NCI-H510A (cell line): ENCODE data around the gene MMP24OS.
A peak's percentile ranks its signal among the peaks of the same experiment; 100 is the strongest.

Experiments used
- DNase-seq: peaks from one replicate; lab custom pipeline; 2025; lab: John Stamatoyannopoulos, UW

The MMP24OS gene

GRCh38 chr20:35306931-35307517 lies 29.1 kb upstream of the MMP24OS start:
- DNase-seq: peak; percentile 63

- no peak for DNase-seq
These were observed 28.0 kb upstream of the MMP24OS start for GRCh38 chr20:35305682-35306556.

- DNase-seq: no peak
These were observed 27.0 kb upstream of the MMP24OS start for GRCh38 chr20:35304956-35305355.

- DNase-seq: peak; percentile 80
These were observed 26.0 kb upstream of the MMP24OS start for GRCh38 chr20:35303735-35304491.

GRCh38 chr20:35303382-35303734 lies 25.4 kb upstream of the MMP24OS start:
- no peak for DNase-seq

GRCh38 chr20:35302421-35303335 lies 24.8 kb upstream of the MMP24OS start:
- no peak for DNase-seq

GRCh38 chr20:35301426-35301825 lies 23.5 kb upstream of the MMP24OS start:
- no peak for DNase-seq

GRCh38 chr20:35300469-35301262 lies 22.7 kb upstream of the MMP24OS start:
- no peak for DNase-seq

- DNase-seq: no peak
These were observed 21.9 kb upstream of the MMP24OS start for GRCh38 chr20:35299780-35300179.

- no peak for DNase-seq
These were observed 20.3 kb upstream of the MMP24OS start for GRCh38 chr20:35298264-35298663.

- no peak for DNase-seq
These were observed 19.8 kb upstream of the MMP24OS start for GRCh38 chr20:35297740-35298139.

- no peak for DNase-seq
These were observed 19.2 kb upstream of the MMP24OS start for GRCh38 chr20:35297155-35297554.

- DNase-seq: no peak
These were observed 18.2 kb upstream of the MMP24OS start for GRCh38 chr20:35296101-35296554.

- no peak for DNase-seq
These were observed 17.8 kb upstream of the MMP24OS start for GRCh38 chr20:35295674-35296073.

- no peak for DNase-seq
These were observed 17.1 kb upstream of the MMP24OS start for GRCh38 chr20:35295058-35295457.

GRCh38 chr20:35294293-35294685 lies 16.4 kb upstream of the MMP24OS start:
- no peak for DNase-seq

GRCh38 chr20:35293303-35294292 lies 15.7 kb upstream of the MMP24OS start:
- no peak for DNase-seq

- DNase-seq: no peak
These were observed 14.8 kb upstream of the MMP24OS start for GRCh38 chr20:35292504-35293285.
